Lung (tissue), 12 donors: ENCODE results near the gene METTL3. TPM values are rescaled to one million over a fixed set of nuclear protein-coding genes. Genes with fewer than 3 reads are reported as not detected.
A peak's percentile ranks its signal among the peaks of the same experiment; 100 is the strongest.

ENCODE experiments used
- ATAC-seq: fragments of 200-7000 bp; cut with Tn5 transposase; one replicate; pipeline ENCODE4 v1.9.1; 2020; ENCODE audit warnings: moderate number of reproducible peaks; ENCODE audit not compliant: insufficient read depth, low FRiP score
- DNase-seq, 3 donors: peaks; one replicate each; pipeline ENCODE4 v3.0.0-alpha.2; 2013 to 2017
- H3K27ac ChIP-seq, 2 donors: one replicate each; pipeline ENCODE4 v1.5.1; 2013; ENCODE audit warnings: mild to moderate bottlenecking in 2 of 2, moderate library complexity in 2 of 2, control low read depth in 1 of 2, inconsistent platforms in 1 of 2, low read depth in 1 of 2, low read length in 1 of 2
- H3K27me3 ChIP-seq, 3 donors: one replicate each; pipeline ENCODE4 v1.5.1; 2013; ENCODE audit warnings: low read length in 2 of 3; ENCODE audit not compliant: control insufficient read depth in 3 of 3, insufficient read depth in 3 of 3
- H3K36me3 ChIP-seq, 4 donors: one replicate each; pipeline ENCODE4 v1.5.1; 2013; ENCODE audit warnings: low read length in 4 of 4, mild to moderate bottlenecking in 1 of 4, moderate library complexity in 1 of 4; ENCODE audit not compliant: control insufficient read depth in 4 of 4, insufficient read depth in 4 of 4
- H3K4me1 ChIP-seq, 5 donors: one replicate each; pipeline ENCODE4 v1.5.1; 2013; ENCODE audit warnings: low read length in 5 of 5, mild to moderate bottlenecking in 2 of 5, moderate library complexity in 1 of 5; ENCODE audit not compliant: control insufficient read depth in 5 of 5, insufficient read depth in 5 of 5
- H3K4me3 ChIP-seq: one replicate; pipeline ENCODE4 v1.5.1; 2013; ENCODE audit warnings: mild to moderate bottlenecking, control low read depth, moderate library complexity
- H3K9ac ChIP-seq, 2 donors: one replicate each; pipeline ENCODE4 v1.5.1; 2013; ENCODE audit warnings: low read length in 2 of 2, control low read depth in 1 of 2; ENCODE audit not compliant: insufficient read depth in 1 of 2
- H3K9me3 ChIP-seq, 4 donors: one replicate each; pipeline ENCODE4 v1.5.1; 2013; ENCODE audit warnings: low read length in 3 of 4, mild to moderate bottlenecking in 1 of 4, moderate library complexity in 1 of 4; ENCODE audit not compliant: control insufficient read depth in 4 of 4, insufficient read depth in 3 of 4
- CTCF ChIP-seq: IDR thresholded peaks from 2 replicates; pipeline ENCODE4 v1.5.1; 2012; ENCODE audit warnings: mild to moderate bottlenecking; ENCODE audit errors: control extremely low read depth, extremely low read depth
- WGBS, 2 donors: extraction: QIAGEN DNeasy Blood & Tissue Kit; methylation state at CpG; one replicate each; pipeline ENCODE4 v1.1.7; 2013; 5-methylcytosine and 5-hydroxymethylcytosine counted together
- polyA plus RNA-seq, 2 donors: library from polyadenylated mRNA; stranded (reverse); fragments of 200-250 nt; gene quantifications; one replicate each; pipeline ENCODE4 v1.2.1, GENCODE V29; 2013
- total RNA-seq, 2 donors: library from RNA; depleted of rRNA in 1 of 2; stranded (reverse); fragments of >200 nt in 1 of 2; gene quantifications; one replicate each; pipeline ENCODE4 v1.2.1, GENCODE V29; 2014 to 2021
- donor health status: control.
- donor health status: control.
- donor health status: Bipolar disorder and iron deficiency.
- donor health status: healthy.
- donor health status: DM: yes; HTN: yes; CAD: no.

METTL3 gene
- total and polyA plus RNA-seq, 4 donors = 34.6 to 77.2 (median 44.4) TPM

GRCh38 chr14:21537090-21537424 lies 25.9 kb upstream of the METTL3 start:
- DNase-seq (peak in 1 of 3 donors; percentile 29), ATAC-seq (no peak)
- no peak for TF ChIP-seq CTCF
- Histone ChIP-seq H3K4me1 (peaks cover 0 to 10% (median 4%) of the 10 kb centered on the region in 5 donors), H3K36me3 (no peaks in the 10 kb centered on the region), H3K27ac (no peak overlapping the region), H3K27me3 (peaks cover 0 to 27% (median 9%) of the 10 kb centered on the region in 3 donors), H3K9me3 (no peaks in the 10 kb centered on the region), H3K4me3 (no peak overlapping the region), H3K9ac (peak overlapping the region; percentile 77)
- 15 to 17% methylated on average over 3 of the region's 3 CpGs for WGBS, 2 donors

GRCh38 chr14:21536418-21537089 lies 25.4 kb upstream of the METTL3 start:
- Histone ChIP-seq H3K27ac (no peak overlapping the region), H3K9me3 (no peaks in the 10 kb centered on the region), H3K4me3 (no peak overlapping the region), H3K4me1 (peaks cover 0 to 10% (median 4%) of the 10 kb centered on the region in 5 donors), H3K36me3 (no peaks in the 10 kb centered on the region), H3K27me3 (peaks cover 0 to 27% (median 9%) of the 10 kb centered on the region in 3 donors), H3K9ac (peak overlapping the region; percentile 77)
- DNase-seq = peak; percentile 35 to 42 (median 38)
- TF ChIP-seq CTCF = no peak
- WGBS, 2 donors = 4 to 8% methylated on average over 25 of the region's 25 CpGs
- peak; percentile 47 for ATAC-seq

GRCh38 chr14:21535545-21536417 lies 24.6 kb upstream of the METTL3 start:
- TF ChIP-seq CTCF = no peak
- DNase-seq = no peak
- H3K36me3 ChIP-seq = no peaks in the 10 kb centered on the region
- peaks cover 0 to 10% (median 4%) of the 10 kb centered on the region in 5 donors for H3K4me1 ChIP-seq
- H3K9ac ChIP-seq = no peak overlapping the region
- ATAC-seq = no peak
- no peak overlapping the region for H3K27ac ChIP-seq
- H3K4me3 ChIP-seq = no peak overlapping the region
- H3K9me3 ChIP-seq = no peaks in the 10 kb centered on the region
- WGBS, 2 donors = 39 to 48% methylated on average over 6 of the region's 6 CpGs
- H3K27me3 ChIP-seq = peaks cover 0 to 27% (median 9%) of the 10 kb centered on the region in 3 donors
